ENCODE measurements around the gene SERPINI1. TPM values are rescaled to one million over a fixed set of nuclear protein-coding genes. Genes with fewer than 3 reads are reported as not detected.

SERPINI1 gene
- total RNA-seq, 1 donor from 2014 or later = 4.8 TPM

Other genes with a start within 250 kb of the SERPINI1 start
- gene WDR49, start 81.8 kb upstream of the SERPINI1 start, total RNA-seq = 0.50 and 0.87 TPM in 2 replicates
- gene PDCD10, start 829 bp upstream of the SERPINI1 start, total RNA-seq = 133 and 153 TPM in 2 replicates